H9 (cell line): ENCODE data around the gene SAMD7. TPM values are rescaled to one million over a fixed set of nuclear protein-coding genes. Genes with fewer than 3 reads are reported as not detected.

Source experiments
- DNase-seq: peaks from one replicate; pipeline ENCODE4 v3.0.0-alpha.2; 2017
- H2AFZ ChIP-seq: one replicate; pipeline ENCODE4 v1.6.1; 2013; ENCODE audit warnings: mild to moderate bottlenecking, low read length, control low read depth, moderate library complexity
- H2AK5ac ChIP-seq: 2 replicates; pipeline ENCODE4 v1.6.1; 2013; ENCODE audit warnings: low read length, control low read depth, mixed read lengths; ENCODE audit not compliant: insufficient read length
- H2BK120ac ChIP-seq: one replicate; pipeline ENCODE4 v1.6.1; 2013; ENCODE audit warnings: low read depth, mild to moderate bottlenecking, low read length, control low read depth, inconsistent platforms; ENCODE audit not compliant: poor library complexity, severe bottlenecking
- H2BK12ac ChIP-seq: 2 replicates; pipeline ENCODE4 v1.6.1; 2013; ENCODE audit warnings: low read length, control low read depth, mixed read lengths, low read depth; ENCODE audit not compliant: insufficient read length
- H2BK15ac ChIP-seq: 2 replicates; pipeline ENCODE4 v1.6.1; 2013; ENCODE audit warnings: low read depth, low read length, control low read depth
- H2BK20ac ChIP-seq: one replicate; pipeline ENCODE4 v1.6.1; 2013; ENCODE audit warnings: low read depth, mild to moderate bottlenecking, low read length, control low read depth, inconsistent platforms; ENCODE audit not compliant: poor library complexity, severe bottlenecking
- H2BK5ac ChIP-seq: 2 replicates; pipeline ENCODE4 v1.6.1; 2013; ENCODE audit warnings: low read length, control low read depth, mixed read lengths; ENCODE audit not compliant: insufficient read length
- H3K14ac ChIP-seq: 2 replicates; pipeline ENCODE4 v1.6.1; 2013; ENCODE audit warnings: low read length, control low read depth; ENCODE audit not compliant: insufficient read depth
- H3K18ac ChIP-seq: 2 replicates; pipeline ENCODE4 v1.6.1; 2013; ENCODE audit warnings: low read depth, mild to moderate bottlenecking, mixed read lengths, low read length, control low read depth; ENCODE audit not compliant: insufficient read length
- H3K23ac ChIP-seq: 2 replicates; pipeline ENCODE4 v1.6.1; 2013; ENCODE audit warnings: low read length, control low read depth, mixed read lengths, low read depth; ENCODE audit not compliant: insufficient read length
- H3K23me2 ChIP-seq: 2 replicates; pipeline ENCODE4 v1.6.1; 2013; ENCODE audit warnings: low read depth, mild to moderate bottlenecking, mixed read lengths, low read length, control low read depth; ENCODE audit not compliant: insufficient read length, poor library complexity, severe bottlenecking
- H3K27ac ChIP-seq: 2 replicates; pipeline ENCODE4 v1.5.1; 2013; ENCODE audit warnings: low read length, control low read depth, mixed read lengths, low read depth; ENCODE audit not compliant: insufficient read length
- H3K27me3 ChIP-seq: 2 replicates; pipeline ENCODE4 v1.6.1; 2013; ENCODE audit warnings: low read length, control low read depth, inconsistent platforms; ENCODE audit not compliant: insufficient read depth
- H3K4ac ChIP-seq: 2 replicates; pipeline ENCODE4 v1.6.1; 2013; ENCODE audit warnings: low read depth, mild to moderate bottlenecking, control low read depth, inconsistent platforms, low read length, moderate library complexity
- H3K4me1 ChIP-seq: 2 replicates; pipeline ENCODE4 v1.6.1; 2013; ENCODE audit warnings: low read length, control low read depth, inconsistent platforms; ENCODE audit not compliant: insufficient read depth
- H3K4me2 ChIP-seq: 2 replicates; pipeline ENCODE4 v1.6.1; 2013; ENCODE audit warnings: low read length, control low read depth, mixed read lengths; ENCODE audit not compliant: insufficient read length, insufficient read depth
- H3K56ac ChIP-seq: 2 replicates; pipeline ENCODE4 v1.6.1; 2013; ENCODE audit warnings: low read depth, mild to moderate bottlenecking, mixed read lengths, low read length, control low read depth; ENCODE audit not compliant: insufficient read length
- H3K79me1 ChIP-seq: 2 replicates; pipeline ENCODE4 v1.6.1; 2013; ENCODE audit warnings: low read depth, mild to moderate bottlenecking, moderate library complexity, low read length, control low read depth, inconsistent platforms; ENCODE audit not compliant: insufficient read depth, poor library complexity, severe bottlenecking
- H3K79me2 ChIP-seq: 2 replicates; pipeline ENCODE4 v1.6.1; 2013; ENCODE audit warnings: low read length, control low read depth, inconsistent platforms; ENCODE audit not compliant: insufficient read depth
- H3K9ac ChIP-seq: 2 replicates; pipeline ENCODE4 v1.6.1; 2013; ENCODE audit warnings: low read length, control low read depth, mixed read lengths; ENCODE audit not compliant: insufficient read length; ENCODE audit errors: extremely low read depth
- H3K9me3 ChIP-seq: one replicate; pipeline ENCODE4 v1.6.1; 2013; ENCODE audit warnings: low read depth, low read length, inconsistent platforms; ENCODE audit not compliant: control insufficient read depth
- H3T11ph ChIP-seq: one replicate; pipeline ENCODE4 v1.6.1; 2013; ENCODE audit warnings: mild to moderate bottlenecking, low read length, control low read depth, inconsistent platforms
- H4K20me1 ChIP-seq: one replicate; pipeline ENCODE4 v1.6.1; 2013; ENCODE audit not compliant: control insufficient read depth, insufficient read length, insufficient read depth
- H4K5ac ChIP-seq: 2 replicates; pipeline ENCODE4 v1.6.1; 2013; ENCODE audit warnings: low read depth, mild to moderate bottlenecking, mixed read lengths, low read length, control low read depth; ENCODE audit not compliant: insufficient read length
- H4K8ac ChIP-seq: replicated peaks from 2 replicates; pipeline ENCODE4 v1.6.1; 2013; ENCODE audit warnings: low read length, control low read depth, mixed read lengths, low read depth; ENCODE audit not compliant: insufficient read length
- H4K91ac ChIP-seq: 2 replicates; pipeline ENCODE4 v1.6.1; 2013; ENCODE audit warnings: low read depth, mild to moderate bottlenecking, moderate library complexity, mixed read lengths, low read length, control low read depth; ENCODE audit not compliant: insufficient read length
- H3K27ac Mint-ChIP-seq, 3 experiments: 2 replicates in 2 of 3; 3 replicates in 1 of 3; pipeline ENCODE4 v1.8.0; 2020 to 2021; ENCODE audit warnings: mixed read lengths in 3 of 3, mild to moderate bottlenecking in 1 of 3, moderate library complexity in 1 of 3
- H3K27me3 Mint-ChIP-seq: 2 replicates; pipeline ENCODE4 v1.8.0; 2021; ENCODE audit warnings: low read depth, mild to moderate bottlenecking, moderate library complexity, mixed read lengths
- H3K36me3 Mint-ChIP-seq, 3 experiments: 2 replicates in 2 of 3; 3 replicates in 1 of 3; pipeline ENCODE4 v1.8.0; 2020 to 2021; ENCODE audit warnings: low read depth in 3 of 3, mixed read lengths in 3 of 3; ENCODE audit not compliant: insufficient read depth in 1 of 3
- H3K4me1 Mint-ChIP-seq, 2 experiments: 2 replicates each; pipeline ENCODE4 v1.8.0; 2020; ENCODE audit warnings: mixed read lengths in 2 of 2
- H3K4me3 Mint-ChIP-seq, 2 experiments: 2 replicates in 1 of 2; 3 replicates in 1 of 2; pipeline ENCODE4 v1.8.0; 2020 to 2021; ENCODE audit warnings: mild to moderate bottlenecking in 2 of 2, mixed read lengths in 2 of 2, moderate library complexity in 1 of 2
- H3K9me3 Mint-ChIP-seq, 2 experiments: 2 replicates in 1 of 2; 3 replicates in 1 of 2; pipeline ENCODE4 v1.8.0; 2020; ENCODE audit warnings: mild to moderate bottlenecking in 2 of 2, mixed read lengths in 2 of 2, moderate library complexity in 1 of 2
- CTCF ChIP-seq: fragments of 200-600 bp; sonication (generic); conservative IDR thresholded peaks from 3 replicates; pipeline ENCODE4 v1.8.0; 2021; ENCODE audit warnings: antibody characterized with exemption, mild to moderate bottlenecking
- WGBS: extraction: QIAGEN DNeasy Blood & Tissue Kit; methylation state at CpG from one replicate; pipeline ENCODE4 v1.1.7; 2013; ENCODE audit warnings: missing lambda C conversion rate, low lambda C conversion rate, mixed read lengths; ENCODE audit not compliant: insufficient read length; ENCODE audit errors: extremely low coverage; 5-methylcytosine and 5-hydroxymethylcytosine counted together
- total RNA-seq: library from RNA; stranded (reverse); gene quantifications from 2 replicates; pipeline ENCODE4 v1.2.1, GENCODE V29; 2021

SAMD7 gene
- total RNA-seq, 1 experiment from 2014 or later: not detected

- H3K4me2 ChIP-seq: no peak overlapping the region
- H3K36me3 Mint-ChIP-seq: no peaks in the 10 kb centered on the region
- no peaks in the 10 kb centered on the region for H3K79me2 ChIP-seq
- H2BK5ac ChIP-seq: no peak overlapping the region
- no peak overlapping the region for H3K27ac ChIP-seq
- peaks cover 2 to 3% of the 10 kb centered on the region in 2 experiments for H3K4me1 Mint-ChIP-seq
- no peak overlapping the region for H2AK5ac ChIP-seq
- H3K4me1 ChIP-seq: peaks cover 2% of the 10 kb centered on the region; the same call in 1 of the 2 replicates
- no peak overlapping the region for H3K18ac ChIP-seq
- H3K23ac ChIP-seq: no peak overlapping the region
- H2BK12ac ChIP-seq: no peak overlapping the region
- no peak overlapping the region for H2BK15ac ChIP-seq
- no peak overlapping the region for H3K27ac Mint-ChIP-seq
- no peaks in the 10 kb centered on the region; the same call in 1 of the 2 replicates for H3K27me3 Mint-ChIP-seq
- H3K9me3 ChIP-seq: no peaks in the 10 kb centered on the region
- H3K9me3 Mint-ChIP-seq: no peaks in the 10 kb centered on the region
- H3K23me2 ChIP-seq: peaks cover 2% of the 10 kb centered on the region
- H3K56ac ChIP-seq: no peak overlapping the region
- no peak overlapping the region for H4K91ac ChIP-seq
- H3T11ph ChIP-seq: no peak overlapping the region
- no peak for TF ChIP-seq CTCF
- H2BK20ac ChIP-seq: no peak overlapping the region
- no peaks in the 10 kb centered on the region for H4K20me1 ChIP-seq
- H3K9ac ChIP-seq: no peak overlapping the region
- no peak overlapping the region for H4K5ac ChIP-seq
- H3K14ac ChIP-seq: no peak overlapping the region; the same call in 1 of the 2 replicates
- no peaks in the 10 kb centered on the region for H3K27me3 ChIP-seq
- no peak overlapping the region for H2AFZ ChIP-seq
- no peak for DNase-seq
- H4K8ac ChIP-seq: no peak overlapping the region
- no peak overlapping the region for H2BK120ac ChIP-seq
- no peaks in the 10 kb centered on the region for H3K79me1 ChIP-seq
- H3K4ac ChIP-seq: no peak overlapping the region
- WGBS: no CpG with 5 or more reads among the region's 4 CpGs
- H3K4me3 Mint-ChIP-seq: no peak overlapping the region
Observed at GRCh38 chr3:169880576-169881250, 30.7 kb upstream of the SAMD7 start.
